Activated T-helper 1 cell treated with anti-CD3 and anti-CD28 coated beads, Interleukin-12 subunit alpha, Interleukin-12 subunit beta, Interleukin-2, Interleukin-4 antibody, amounts not matched to agents 30 ng/mL and 10 ng/mL and 1 ng/mL, durations not matched to agents 14 hours and 24 hours and 36 hours (primary cell): ENCODE results near the gene GNB5. TPM values are rescaled to one million over a fixed set of nuclear protein-coding genes. Genes with fewer than 3 reads are reported as not detected.
"Not testable (repeated sequence)": the region's sequence is repeated elsewhere in the genome, so short reads cannot be mapped to it uniquely, and the experiment has no call there.

Experiments used
- DNase-seq: peaks from one replicate; pipeline ENCODE4 v3.0.0; 2021; ENCODE audit warnings: low spot score
- H3K27ac Mint-ChIP-seq: one replicate; pipeline ENCODE4 v1.8.0; 2021; ENCODE audit warnings: mild to moderate bottlenecking, mixed read lengths
- H3K27me3 Mint-ChIP-seq: one replicate; pipeline ENCODE4 v1.8.0; 2022; ENCODE audit warnings: mild to moderate bottlenecking, moderate library complexity, mixed read lengths; ENCODE audit not compliant: insufficient read depth
- H3K36me3 Mint-ChIP-seq: one replicate; pipeline ENCODE4 v1.8.0; 2021; ENCODE audit warnings: low read depth, mixed read lengths
- H3K4me1 Mint-ChIP-seq: one replicate; pipeline ENCODE4 v1.8.0; 2021; ENCODE audit warnings: low read depth, mixed read lengths
- H3K4me3 Mint-ChIP-seq: one replicate; pipeline ENCODE4 v1.8.0; 2021; ENCODE audit warnings: mild to moderate bottlenecking, moderate library complexity, mixed read lengths
- H3K9me3 Mint-ChIP-seq: one replicate; pipeline ENCODE4 v1.8.0; 2021; ENCODE audit warnings: mixed read lengths
- intact Hi-C: fragments of 100-400 bp; cut with micrococcal nuclease; formaldehyde crosslinking; loops from one replicate; pipeline ENCODE4 v1.15.1; 2024
- total RNA-seq: library from RNA; stranded (reverse); gene quantifications from 2 replicates; pipeline ENCODE4 v1.2.3, GENCODE V29; 2022

The GNB5 gene
- total RNA-seq, 1 donor from 2014 or later = 17.0 TPM

DNA sequence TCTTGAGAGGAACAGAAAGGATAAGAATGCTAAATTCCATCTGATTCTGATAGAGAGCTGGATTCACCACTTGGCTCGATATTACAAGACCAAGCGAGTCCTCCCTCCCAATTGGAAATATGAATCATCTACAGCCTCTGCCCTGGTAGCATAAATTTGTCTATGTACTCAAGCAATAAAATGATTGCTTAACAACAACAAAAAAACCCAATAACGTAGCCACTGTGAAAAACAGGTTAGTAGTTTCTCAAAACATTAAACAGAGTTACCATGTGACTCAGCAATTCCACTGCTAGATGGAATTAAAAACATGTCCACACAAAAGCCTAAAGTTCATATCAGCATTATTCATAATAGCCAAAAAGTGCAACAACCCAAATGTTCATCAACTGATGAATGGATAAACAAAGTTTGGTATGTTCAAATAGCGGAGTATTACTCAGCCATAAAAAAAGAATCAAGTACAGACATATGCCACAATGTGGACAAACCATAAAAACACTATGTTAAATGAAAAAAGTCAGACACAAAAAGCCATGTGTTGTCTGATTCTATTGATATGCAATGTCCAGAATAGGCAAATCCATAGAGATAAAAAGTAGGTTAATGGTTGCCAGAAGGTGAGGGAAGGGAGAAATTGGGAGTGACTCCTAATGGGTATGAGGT lies 95.5 kb downstream of the GNB5 start:
- Mint-ChIP-seq H3K4me3 (no peak overlapping the region), H3K9me3 (no peaks in the 10 kb centered on the region)

DNA sequence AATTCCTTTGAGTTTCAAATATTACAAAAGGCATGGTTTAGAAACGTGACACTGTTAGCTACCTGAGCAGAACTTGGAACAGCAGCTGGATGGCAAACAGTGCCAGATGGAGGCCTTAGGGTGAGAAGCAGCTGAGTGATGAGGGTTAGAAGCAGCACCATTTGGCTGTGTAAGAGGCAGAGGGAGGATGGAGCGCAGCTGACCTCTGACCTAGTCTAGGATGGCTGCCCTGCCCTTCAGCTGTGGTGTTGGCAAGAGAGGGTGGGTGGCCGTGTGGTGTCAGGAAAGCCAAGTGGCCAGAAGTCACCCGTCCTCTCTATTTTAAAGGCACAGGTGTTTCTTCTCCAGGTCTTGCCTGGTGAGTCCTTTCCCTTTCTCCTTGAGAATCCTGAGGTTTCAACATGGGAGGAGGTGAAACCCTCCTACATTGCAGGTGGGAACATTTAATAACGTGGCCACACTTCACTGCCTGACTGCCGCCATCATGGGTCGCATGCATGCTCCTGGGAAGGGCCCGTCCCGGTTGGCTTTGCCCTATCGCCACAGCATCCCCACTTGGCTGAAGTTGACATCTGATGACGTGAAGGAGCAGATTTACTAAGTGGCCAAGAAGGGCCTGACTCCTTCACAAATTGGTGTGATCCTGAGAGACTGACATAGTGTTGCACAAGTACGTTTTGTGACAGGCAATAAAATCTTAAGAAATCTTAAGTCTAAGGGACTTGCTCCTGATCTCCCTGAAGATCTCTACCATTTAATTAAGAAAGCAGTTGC lies 96.2 kb downstream of the GNB5 start:
- intact Hi-C loops = no loop called here
- no peak overlapping the region for H3K4me3 Mint-ChIP-seq
- H3K27me3 Mint-ChIP-seq = peaks cover 15% of the 10 kb centered on the region
- peaks cover 7% of the 10 kb centered on the region for H3K9me3 Mint-ChIP-seq
- no peaks in the 10 kb centered on the region for H3K36me3 Mint-ChIP-seq
- H3K4me1 Mint-ChIP-seq = no peaks in the 10 kb centered on the region
- no peak overlapping the region for H3K27ac Mint-ChIP-seq
- no peak for DNase-seq

More for the DNA sequence above, 95.5 kb downstream of the GNB5 start:
- intact Hi-C loops = no loop called here
- Mint-ChIP-seq H3K27me3 (peaks cover 12% of the 10 kb centered on the region), H3K27ac (no peak overlapping the region), H3K4me1 (no peaks in the 10 kb centered on the region), H3K36me3 (no peaks in the 10 kb centered on the region)
- no peak for DNase-seq

DNA sequence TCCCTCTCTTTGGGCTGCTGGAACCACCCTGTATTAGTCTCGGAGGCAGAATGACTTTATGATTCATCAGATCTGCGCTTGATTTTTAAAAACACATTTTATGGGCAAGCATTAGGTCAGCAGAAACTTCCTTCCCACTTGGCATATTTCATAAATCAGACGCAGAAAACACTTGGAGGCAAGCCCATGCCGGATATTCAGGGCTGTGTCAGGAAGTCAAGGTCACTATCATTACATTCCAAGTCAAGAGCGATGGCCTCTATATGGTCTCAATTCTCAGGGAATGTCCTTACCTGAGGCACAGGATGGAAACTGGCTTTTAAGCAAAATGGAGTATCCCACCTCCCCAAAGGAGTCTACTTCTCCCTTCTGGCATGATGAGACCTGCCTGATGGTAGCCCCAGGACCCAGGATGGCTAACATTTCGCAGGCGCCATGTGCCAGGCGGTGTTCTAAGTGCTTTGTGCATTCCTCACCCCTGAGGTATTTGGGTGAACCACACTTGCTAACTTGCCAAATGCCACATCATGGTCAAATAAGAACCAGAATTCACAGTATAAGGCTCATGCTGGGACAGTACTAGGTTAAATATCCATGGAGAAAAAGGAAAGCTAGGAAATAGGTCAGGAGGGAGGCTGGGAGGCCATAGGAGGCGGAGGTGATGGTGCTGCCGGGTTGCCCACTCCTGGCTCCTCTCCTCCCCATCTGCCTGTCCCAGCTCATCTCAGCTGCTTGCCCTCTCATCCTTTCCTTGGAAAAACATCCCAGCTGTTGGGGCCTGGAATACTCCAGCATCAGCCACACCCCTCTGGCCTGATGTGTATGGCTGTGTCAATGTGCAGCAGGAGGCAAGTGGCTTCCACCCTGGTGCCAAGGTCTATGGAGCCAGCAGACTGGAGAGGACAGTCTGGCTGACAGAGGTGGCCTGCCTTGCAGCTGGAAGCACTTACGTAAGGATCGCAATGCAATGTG lies 97.4 kb downstream of the GNB5 start:
- Mint-ChIP-seq H3K27ac (no peak overlapping the region), H3K27me3 (peaks cover 12% of the 10 kb centered on the region), H3K9me3 (peaks cover 17% of the 10 kb centered on the region), H3K4me1 (no peaks in the 10 kb centered on the region), H3K36me3 (no peaks in the 10 kb centered on the region), H3K4me3 (no peak overlapping the region)
- intact Hi-C loops = no loop called here
- no peak for DNase-seq

DNA sequence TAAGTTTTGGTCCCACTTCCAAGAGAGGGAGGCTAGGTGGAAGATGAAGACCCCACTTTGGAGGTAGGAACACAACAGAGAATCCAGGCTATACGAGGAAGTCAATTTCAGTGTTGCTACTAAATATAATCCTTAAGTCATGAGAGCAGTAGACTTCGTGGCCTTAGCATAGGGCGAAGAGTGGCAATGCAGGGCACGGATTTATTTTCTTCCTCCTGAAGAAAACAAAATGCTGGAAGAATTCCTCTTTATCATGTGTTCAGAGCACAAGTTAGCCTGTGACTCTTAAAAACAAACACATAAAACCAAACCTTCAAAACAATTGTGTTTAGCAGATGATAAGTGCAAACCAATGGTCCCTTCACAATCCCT lies 98.0 kb downstream of the GNB5 start:
- Mint-ChIP-seq H3K27ac (no peak overlapping the region), H3K4me3 (no peak overlapping the region), H3K36me3 (no peaks in the 10 kb centered on the region), H3K4me1 (no peaks in the 10 kb centered on the region), H3K9me3 (peaks cover 17% of the 10 kb centered on the region), H3K27me3 (peaks cover 9% of the 10 kb centered on the region)
- intact Hi-C loops = no loop called here
- no peak for DNase-seq

DNA sequence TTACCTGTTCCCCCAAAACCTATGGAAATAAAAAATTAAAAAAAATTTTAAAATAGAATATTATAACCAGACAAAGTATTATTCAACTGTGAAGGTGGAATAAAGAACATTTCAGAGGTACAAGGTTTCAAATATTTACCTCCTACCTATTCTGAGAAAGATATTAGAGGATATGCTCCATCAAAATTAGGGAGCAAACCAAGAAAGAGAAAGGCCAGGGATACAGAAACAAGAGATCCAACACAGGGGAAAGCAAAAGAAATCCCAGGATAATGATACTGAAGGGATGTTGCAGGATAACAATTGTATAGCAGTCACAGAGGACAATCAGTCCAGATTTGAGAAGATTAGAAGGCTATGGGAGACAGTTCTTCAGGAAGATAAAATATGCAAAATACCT lies 101.0 kb downstream of the GNB5 start:
- peaks cover 17% of the 10 kb centered on the region for H3K9me3 Mint-ChIP-seq
- H3K36me3 Mint-ChIP-seq = no peaks in the 10 kb centered on the region
- peaks cover 5% of the 10 kb centered on the region for H3K27me3 Mint-ChIP-seq
- no peaks in the 10 kb centered on the region for H3K4me1 Mint-ChIP-seq
- intact Hi-C loops = no loop called here
- DNase-seq = no peak
- H3K27ac Mint-ChIP-seq = no peak overlapping the region
- H3K4me3 Mint-ChIP-seq = no peak overlapping the region

DNA sequence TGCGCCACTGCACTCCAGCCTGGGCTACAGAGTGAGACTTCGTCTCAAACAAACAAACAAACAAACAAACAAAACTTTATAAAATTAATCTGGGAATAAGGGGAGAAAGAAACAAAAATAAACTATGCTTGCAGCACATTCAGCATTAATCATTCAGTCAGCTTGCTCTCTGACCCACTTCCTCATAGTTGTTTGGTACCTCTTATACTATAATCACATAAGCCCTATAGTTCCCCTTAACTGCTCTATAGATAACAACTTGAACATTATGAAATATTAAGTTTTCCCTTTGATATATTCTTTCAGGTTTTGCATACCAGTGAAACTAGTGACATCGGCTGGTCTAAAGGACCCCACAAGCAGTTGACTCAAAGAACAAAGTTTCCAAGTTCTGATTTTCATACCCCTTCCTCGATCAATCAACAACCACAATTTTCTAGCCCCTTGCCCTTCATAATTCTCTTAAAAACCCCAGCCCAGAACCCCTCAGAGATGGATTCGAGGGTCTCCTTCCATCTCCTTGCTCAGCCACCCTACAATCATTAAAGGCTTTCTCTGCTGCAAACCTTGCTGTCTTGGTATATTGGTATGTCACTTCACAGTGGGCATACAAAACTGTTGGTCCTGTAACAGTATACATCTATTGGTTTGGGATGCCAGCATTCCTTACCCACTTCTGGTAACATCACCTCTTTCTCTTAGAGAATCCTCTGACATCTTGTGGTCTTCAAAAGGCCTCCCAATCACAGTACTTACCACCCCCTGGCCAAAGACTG lies 105.0 kb downstream of the GNB5 start:
- H3K4me3 Mint-ChIP-seq = no peak overlapping the region
- no peaks in the 10 kb centered on the region for H3K36me3 Mint-ChIP-seq
- peaks cover 20% of the 10 kb centered on the region for H3K4me1 Mint-ChIP-seq
- peaks cover 3% of the 10 kb centered on the region for H3K27me3 Mint-ChIP-seq
- H3K9me3 Mint-ChIP-seq = peaks cover 17% of the 10 kb centered on the region
- intact Hi-C loops = no loop called here
- DNase-seq = no peak
- no peak overlapping the region for H3K27ac Mint-ChIP-seq

DNA sequence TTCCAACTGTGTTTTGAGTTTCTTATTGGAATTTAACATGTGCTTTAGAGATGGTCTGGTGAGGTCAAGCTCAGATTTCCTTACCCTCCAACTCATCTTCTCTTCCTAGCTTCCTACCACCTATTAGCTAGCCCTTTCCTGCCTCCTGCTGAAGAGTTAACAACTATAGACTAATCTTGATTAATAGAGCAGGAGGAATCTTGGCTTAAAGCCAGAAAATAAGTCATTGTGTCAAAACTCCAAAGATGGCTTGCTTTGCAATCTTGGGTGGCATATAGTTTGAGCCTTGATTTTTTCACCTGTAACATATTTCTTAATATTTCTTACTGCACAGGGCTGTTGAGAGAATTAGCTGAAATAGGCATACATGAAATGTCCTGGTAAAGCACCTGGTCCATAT lies 105.9 kb downstream of the GNB5 start:
- Mint-ChIP-seq H3K36me3 (no peaks in the 10 kb centered on the region), H3K4me1 (peaks cover 20% of the 10 kb centered on the region), H3K27ac (no peak overlapping the region), H3K4me3 (no peak overlapping the region), H3K27me3 (peaks cover 2% of the 10 kb centered on the region), H3K9me3 (peaks cover 13% of the 10 kb centered on the region)
- intact Hi-C loops = no loop called here
- DNase-seq = no peak

DNA sequence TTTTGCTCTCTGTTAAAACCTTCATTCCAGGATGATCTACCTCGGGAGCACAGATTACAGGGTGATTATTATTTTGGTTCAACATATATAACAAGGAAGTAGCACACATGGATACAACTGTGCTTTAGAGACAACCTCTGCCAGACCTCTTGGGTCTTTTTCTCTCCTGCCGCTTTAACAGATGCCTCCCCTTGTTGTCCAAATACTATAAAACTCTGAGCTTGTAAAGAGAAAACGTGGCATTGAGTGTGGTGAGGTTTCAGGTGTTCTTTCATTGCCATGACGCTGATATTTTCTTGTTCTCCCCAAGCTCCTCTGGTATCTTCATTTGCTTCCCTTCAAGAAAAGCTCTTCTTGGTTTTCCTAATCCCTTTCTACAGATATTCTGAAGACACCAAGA lies 107.6 kb downstream of the GNB5 start:
- H3K9me3 Mint-ChIP-seq = no peaks in the 10 kb centered on the region
- H3K27me3 Mint-ChIP-seq = no peaks in the 10 kb centered on the region
- H3K4me3 Mint-ChIP-seq = no peak overlapping the region
- H3K27ac Mint-ChIP-seq = no peak overlapping the region
- DNase-seq = no peak
- intact Hi-C loops = no loop called here
- no peaks in the 10 kb centered on the region for H3K36me3 Mint-ChIP-seq
- H3K4me1 Mint-ChIP-seq = peaks cover 31% of the 10 kb centered on the region

DNA sequence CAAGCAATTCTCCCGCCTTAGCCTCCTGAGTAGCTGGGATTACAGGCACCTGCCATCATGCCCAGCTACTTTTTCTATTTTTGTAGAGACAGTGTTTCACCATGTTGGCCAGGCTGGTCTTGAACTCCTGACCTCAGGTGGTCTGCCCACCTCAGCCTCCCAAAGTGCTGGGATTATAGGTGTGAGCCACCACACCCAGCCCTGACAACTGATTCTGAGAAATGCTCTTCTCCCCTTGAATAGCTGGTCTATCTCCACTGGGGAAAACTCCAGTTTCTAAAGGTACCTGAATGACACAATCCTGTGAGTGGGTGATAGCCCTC lies 108.2 kb downstream of the GNB5 start:
- DNase-seq, H3K27ac Mint-ChIP-seq: not testable (repeated sequence)

DNA sequence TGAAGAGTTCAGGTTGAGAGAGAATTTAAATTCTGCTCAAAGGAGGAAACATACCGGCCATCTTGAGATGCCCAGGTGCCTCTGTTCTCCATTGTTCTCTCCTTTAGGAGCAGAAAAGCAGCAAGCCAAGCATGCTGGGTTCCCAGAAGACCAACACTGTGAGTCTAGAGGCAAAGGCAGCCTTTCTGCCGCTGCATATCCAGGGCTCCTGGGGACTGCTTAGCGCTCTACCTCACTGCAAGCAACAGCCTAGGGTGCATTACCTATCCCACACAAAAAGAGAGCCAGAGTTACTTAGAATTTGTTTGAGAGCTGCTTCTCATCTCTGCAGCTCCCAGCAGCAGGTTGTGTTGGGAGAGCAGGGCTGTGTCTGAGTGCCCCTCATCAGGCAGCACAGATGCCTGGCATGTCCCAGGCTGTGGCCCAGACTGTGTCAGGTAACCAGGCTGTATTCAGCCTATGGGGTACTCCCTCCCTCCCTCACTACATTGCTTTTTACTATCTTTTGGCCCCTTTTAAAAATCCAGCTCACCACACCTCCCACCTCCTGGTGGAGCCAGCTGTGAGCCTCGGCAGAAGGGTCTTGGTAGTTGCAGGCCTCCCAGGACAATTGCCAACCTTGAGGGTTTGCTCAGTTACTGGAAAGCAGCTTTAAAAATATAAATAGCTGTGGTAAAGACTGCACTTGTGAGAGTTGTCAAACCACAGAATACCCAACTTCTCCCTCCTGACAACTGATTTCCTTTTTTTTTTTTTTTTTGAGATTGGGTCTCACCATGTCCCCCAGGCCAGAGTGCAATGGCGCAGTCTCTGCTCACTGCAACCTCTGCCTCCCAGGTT lies 108.8 kb downstream of the GNB5 start:
- intact Hi-C loops = no loop called here
- no peaks in the 10 kb centered on the region for H3K36me3 Mint-ChIP-seq
- no peaks in the 10 kb centered on the region for H3K9me3 Mint-ChIP-seq
- no peak for DNase-seq
- no peaks in the 10 kb centered on the region for H3K27me3 Mint-ChIP-seq
- peak overlapping the region; percentile 38 for H3K4me3 Mint-ChIP-seq
- H3K27ac Mint-ChIP-seq = no peak overlapping the region
- peaks cover 32% of the 10 kb centered on the region for H3K4me1 Mint-ChIP-seq

More for the DNA sequence above, 108.2 kb downstream of the GNB5 start:
- intact Hi-C loops, H3K36me3 Mint-ChIP-seq, H3K9me3 Mint-ChIP-seq, H3K27me3 Mint-ChIP-seq: not testable (repeated sequence)
- peak overlapping the region; percentile 38 for H3K4me3 Mint-ChIP-seq
- H3K4me1 Mint-ChIP-seq = peaks cover 32% of the 10 kb centered on the region

DNA sequence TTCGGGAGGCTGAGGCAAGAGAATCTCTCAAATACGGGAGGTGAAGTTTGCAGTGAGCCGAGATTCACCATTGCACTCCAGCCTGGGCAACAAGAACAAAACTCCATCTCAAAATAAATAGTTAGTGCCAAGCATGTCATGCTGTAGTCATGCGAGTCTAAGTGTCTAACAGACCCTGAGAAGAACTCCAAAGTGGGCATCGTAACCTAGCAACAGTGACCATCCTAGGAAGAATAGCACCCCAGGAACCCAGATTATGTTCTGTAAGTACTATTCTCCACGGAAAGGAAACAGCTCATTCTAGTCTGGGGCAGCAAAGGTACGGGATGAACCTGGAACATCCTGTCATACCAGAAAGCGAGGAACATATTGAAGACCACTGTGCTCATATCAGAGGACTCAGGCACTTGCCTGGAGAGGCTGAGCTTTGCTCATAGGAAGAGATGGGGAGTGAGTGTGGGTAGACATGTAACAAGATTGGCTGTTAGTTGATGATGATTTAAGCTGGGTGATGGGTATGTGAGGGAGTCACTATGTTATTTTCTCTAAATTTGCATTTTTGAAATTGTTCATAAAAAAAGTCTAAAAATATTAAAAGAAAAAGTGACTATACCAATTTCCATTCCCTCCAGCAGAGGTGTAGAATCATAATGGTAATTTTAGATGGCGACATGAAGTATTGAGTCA lies 110.3 kb downstream of the GNB5 start:
- no peak for DNase-seq
- Mint-ChIP-seq H3K4me1 (peaks cover 38% of the 10 kb centered on the region), H3K36me3 (no peaks in the 10 kb centered on the region), H3K27ac (no peak overlapping the region), H3K4me3 (no peak overlapping the region), H3K27me3 (no peaks in the 10 kb centered on the region), H3K9me3 (no peaks in the 10 kb centered on the region)
- intact Hi-C loops = no loop called here
